ENCODE data around the gene TMEM218.
"Not testable (repeated sequence)": the region's sequence is repeated elsewhere in the genome, so short reads cannot be mapped to it uniquely, and the experiment has no call there.

The TMEM218 gene

GRCh38 chr11:125091247-125091876 is 20.1 kb downstream of the TMEM218 start:
- in situ Hi-C loops (cut with MboI; ENCODE audit: low sequenced_read_pairs), result no loop called here

DNA sequence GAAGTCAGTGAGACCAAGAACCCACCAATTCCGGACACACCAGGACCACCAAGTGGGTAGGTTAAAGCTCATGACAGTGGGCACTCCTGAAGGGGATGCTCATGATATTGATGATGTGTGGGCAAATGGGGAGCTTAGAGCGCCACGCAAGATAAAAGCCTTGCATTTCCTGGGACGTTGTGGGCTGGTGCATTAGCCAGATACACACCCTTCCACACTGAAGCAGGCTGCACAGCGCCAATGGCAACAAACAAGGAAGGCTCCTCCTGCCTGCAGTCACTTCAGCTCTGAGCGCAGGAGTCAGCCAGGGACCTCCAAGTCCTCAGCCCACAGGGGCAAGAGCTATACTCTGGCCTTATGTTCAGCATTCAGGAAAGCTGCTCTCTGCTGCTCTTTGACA is 20.6 kb downstream of the TMEM218 start:
- in situ Hi-C loops (cut with MboI; ENCODE audit: low sequenced_read_pairs), result no loop called here

GRCh38 chr11:125090151-125090550 is 21.3 kb downstream of the TMEM218 start:
- in situ Hi-C loops (cut with MboI; ENCODE audit: low sequenced_read_pairs), result not testable (repeated sequence)

GRCh38 chr11:125089481-125089880 is 21.9 kb downstream of the TMEM218 start:
- in situ Hi-C loops (cut with MboI; ENCODE audit: low sequenced_read_pairs), result not testable (repeated sequence)

GRCh38 chr11:125088576-125089455 is 22.6 kb downstream of the TMEM218 start:
- in situ Hi-C loops (cut with MboI; ENCODE audit: low sequenced_read_pairs), result no loop called here

DNA sequence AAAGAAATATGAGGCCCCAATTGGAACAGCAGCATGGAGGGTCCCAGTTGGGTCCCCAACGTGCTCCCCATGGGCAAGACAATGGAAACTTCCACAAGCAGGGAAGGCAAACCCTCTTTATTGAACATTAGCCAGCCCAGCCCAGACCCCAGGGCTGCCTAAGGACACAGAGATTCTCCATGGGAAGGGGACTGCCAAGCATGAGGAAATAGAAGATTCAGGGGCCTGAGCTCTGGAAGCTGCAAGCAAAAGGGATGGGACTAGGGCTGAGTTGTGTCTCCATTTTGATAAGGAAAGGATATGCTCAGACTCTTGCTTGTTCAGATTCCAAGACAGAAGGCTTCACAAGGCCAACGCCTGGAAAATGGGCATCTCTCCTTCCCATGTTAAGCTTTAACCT is 23.3 kb downstream of the TMEM218 start:
- in situ Hi-C loops (cut with MboI; ENCODE audit: low sequenced_read_pairs), result no loop called here

- in situ Hi-C loops (cut with MboI; ENCODE audit: low sequenced_read_pairs), result no loop called here
These were observed 24.7 kb downstream of the TMEM218 start for GRCh38 chr11:125086633-125087296.

DNA sequence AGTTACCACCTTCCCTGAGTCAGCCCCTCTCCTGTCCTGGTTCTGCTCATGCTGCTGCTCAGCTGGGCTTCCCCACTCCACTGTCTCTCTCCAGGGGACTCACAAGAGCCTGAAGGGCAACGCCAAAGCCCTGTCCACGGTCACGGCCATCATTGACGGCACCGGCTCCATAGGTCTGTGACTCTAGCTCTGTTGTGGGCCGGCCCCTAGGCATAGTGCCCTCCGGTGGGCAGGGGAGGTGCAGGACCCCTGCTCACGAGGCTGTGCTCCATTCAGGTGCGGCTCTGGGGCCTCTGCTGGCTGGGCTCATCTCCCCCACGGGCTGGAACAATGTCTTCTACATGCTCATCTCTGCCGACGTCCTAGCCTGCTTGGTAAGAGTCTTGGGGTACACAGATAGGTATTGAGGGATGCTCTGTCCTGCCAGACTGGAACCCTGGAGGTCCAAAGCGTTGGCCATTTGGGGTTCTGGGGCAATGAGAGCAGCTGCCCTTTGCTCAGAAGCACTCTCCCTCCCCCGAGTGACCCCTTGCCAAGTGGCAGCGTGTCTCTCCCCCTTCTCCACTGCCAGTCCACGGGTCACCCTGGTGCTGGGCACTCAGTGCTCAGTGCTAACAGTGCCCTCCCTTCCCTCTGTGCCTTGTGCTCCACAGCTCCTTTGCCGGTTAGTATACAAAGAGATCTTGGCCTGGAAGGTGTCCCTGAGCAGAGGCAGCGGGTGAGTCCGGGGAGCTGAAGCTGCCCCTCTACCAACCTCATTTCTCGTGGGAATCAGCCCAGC is 25.9 kb downstream of the TMEM218 start:
- in situ Hi-C loops (cut with MboI; ENCODE audit: low sequenced_read_pairs), result no loop called here

DNA sequence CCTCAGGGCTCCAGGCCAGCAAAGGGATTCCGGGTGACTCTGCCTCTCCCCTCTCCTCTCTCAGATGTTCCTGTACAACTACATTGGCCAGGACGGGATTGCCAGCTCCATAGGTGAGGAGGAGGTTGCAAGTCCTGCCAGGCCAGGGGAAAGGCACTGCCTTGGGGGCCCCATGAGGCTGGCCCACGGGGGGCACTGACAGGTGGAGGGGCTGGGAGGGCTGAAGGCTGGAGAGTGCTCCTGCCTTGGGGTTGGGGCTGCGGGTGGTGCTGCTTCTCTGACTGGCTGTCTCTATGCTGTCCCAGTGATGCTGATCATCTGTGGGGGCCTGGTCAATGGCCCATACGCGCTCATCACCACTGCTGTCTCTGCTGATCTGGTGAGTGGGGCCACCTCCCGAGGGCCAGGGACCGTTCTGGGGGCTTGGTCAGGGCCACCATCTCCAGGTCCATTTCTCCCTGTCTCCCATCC is 26.6 kb downstream of the TMEM218 start:
- in situ Hi-C loops (cut with MboI; ENCODE audit: low sequenced_read_pairs), result no loop called here

- in situ Hi-C loops (cut with MboI; ENCODE audit: low sequenced_read_pairs), result no loop called here
These were observed 27.4 kb downstream of the TMEM218 start for GRCh38 chr11:125084057-125084416.

GRCh38 chr11:125083312-125084056 is 27.9 kb downstream of the TMEM218 start:
- in situ Hi-C loops (cut with MboI; ENCODE audit: low sequenced_read_pairs), result no loop called here

DNA sequence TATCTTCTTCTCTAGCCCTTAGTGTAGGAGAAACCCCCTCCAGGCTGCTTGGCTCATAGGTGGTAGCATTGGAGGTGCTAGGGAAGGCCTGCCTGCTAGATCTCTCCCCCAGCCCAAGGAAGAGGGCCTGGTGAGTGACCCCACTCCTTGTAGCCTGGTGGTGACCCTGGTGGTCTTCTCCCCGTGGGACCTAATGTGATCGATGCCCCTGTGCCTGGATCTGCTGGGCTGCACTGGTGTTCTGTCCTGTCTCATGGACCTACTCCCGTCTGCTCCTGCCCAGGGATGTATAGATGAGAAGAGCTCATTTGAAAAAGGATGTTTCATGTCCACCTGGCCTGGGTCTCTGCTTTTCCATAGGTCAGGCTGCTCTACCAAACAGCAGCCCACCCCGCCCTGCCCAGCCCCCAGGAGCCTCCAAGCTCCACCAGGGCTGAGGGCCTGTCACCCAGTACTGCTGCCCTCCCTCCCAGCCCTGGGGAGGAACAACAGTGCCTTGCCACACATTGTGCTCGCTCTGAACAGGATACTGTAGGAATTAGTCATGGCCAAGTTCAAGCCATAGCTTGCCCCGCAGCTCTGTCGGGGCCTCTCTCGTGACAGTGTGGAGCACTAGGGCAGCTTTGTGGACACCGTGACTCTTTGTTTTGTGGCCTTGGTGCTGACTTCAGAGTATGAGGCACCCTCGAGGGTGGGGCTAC is 28.7 kb downstream of the TMEM218 start:
- in situ Hi-C loops (cut with MboI; ENCODE audit: low sequenced_read_pairs), result no loop called here

DNA sequence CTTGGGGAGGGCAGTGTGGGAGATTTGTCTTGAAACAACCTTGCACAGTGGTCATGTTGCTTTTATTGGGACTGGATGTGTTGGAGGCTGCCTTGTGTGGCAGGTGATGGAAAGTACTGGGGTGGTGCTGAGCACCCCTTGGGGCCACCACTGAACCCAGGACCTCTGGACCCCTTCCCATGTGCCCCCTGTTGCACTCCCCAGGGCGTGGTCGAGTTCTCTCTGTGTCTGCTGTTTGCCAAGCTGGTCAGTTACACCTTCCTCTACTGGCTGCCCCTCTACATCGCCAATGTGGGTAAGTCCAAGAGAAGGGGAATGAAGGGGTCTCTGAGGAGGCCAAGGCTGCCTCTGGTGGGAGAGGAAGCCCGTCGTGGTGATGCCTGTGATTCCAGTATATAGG is 29.4 kb downstream of the TMEM218 start:
- in situ Hi-C loops (cut with MboI; ENCODE audit: low sequenced_read_pairs), result no loop called here

DNA sequence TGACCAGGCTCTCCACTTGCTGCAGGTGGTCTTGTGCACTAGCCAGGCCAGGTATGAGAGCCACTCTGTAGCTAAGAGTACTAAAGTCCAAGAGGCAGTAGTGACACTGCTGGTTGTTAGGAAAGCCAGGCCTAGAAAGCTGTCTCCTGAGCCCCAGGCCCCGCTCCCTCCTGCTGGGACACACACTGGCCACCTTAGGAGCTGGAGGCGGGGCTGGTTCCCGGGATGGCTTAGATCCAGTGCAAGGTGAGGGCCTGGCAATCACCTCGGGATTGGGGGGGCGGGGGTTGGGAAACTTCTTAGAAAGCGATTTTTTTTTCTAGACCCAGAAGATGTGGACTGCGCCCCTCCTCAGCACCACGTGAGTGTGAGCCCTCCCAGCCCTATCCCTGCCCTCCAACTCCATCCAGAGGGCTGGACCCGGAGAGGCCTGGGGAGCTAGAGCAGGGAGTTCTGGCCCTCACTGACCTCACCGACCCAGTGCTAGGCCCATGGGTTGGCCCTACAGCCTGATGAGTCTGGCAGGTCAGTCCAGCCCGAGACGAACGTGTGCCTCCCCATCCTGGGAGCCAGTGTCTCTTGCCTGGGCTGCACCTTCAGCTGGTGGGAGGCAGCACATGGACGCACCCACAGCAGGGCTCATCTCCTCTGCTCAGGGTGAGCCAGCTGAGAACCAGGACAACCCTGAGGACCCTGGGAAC is 30.2 kb downstream of the TMEM218 start:
- in situ Hi-C loops (cut with MboI; ENCODE audit: low sequenced_read_pairs), result no loop called here

GRCh38 chr11:125080531-125080911 is 30.9 kb downstream of the TMEM218 start:
- in situ Hi-C loops (cut with MboI; ENCODE audit: low sequenced_read_pairs), result no loop called here

- in situ Hi-C loops (cut with MboI; ENCODE audit: low sequenced_read_pairs), result no loop called here
These were observed 31.4 kb downstream of the TMEM218 start for GRCh38 chr11:125079878-125080530.

GRCh38 chr11:125079151-125079877 is 32.1 kb downstream of the TMEM218 start:
- in situ Hi-C loops (cut with MboI; ENCODE audit: low sequenced_read_pairs), result no loop called here
